Fibroblast of upper back skin (primary cell): ENCODE measurements around the gene NANP.

Experiments used
- DNase-seq: peaks from one replicate; pipeline ENCODE4 v3.0.0-alpha.2; 2013

The NANP gene

DNA sequence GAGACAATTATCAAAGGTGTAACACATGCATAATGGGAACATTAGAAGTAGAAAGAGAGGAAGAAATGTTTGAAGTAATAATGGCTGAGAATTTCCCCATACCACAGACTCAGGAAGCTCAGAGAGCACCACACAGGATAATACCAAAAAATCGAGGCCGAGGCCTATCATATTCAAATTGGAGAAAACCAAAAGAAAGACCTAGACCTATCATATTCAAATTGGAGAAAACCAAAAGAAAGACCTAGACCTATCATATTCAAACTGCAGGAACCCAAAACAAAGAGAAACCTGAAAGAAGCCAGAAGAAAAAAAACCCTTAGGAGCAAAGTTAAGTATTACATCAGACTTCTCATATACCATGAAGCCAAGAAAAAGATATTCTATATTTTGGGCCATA is 56.5 kb downstream of the NANP start:
- no peak for DNase-seq

DNA sequence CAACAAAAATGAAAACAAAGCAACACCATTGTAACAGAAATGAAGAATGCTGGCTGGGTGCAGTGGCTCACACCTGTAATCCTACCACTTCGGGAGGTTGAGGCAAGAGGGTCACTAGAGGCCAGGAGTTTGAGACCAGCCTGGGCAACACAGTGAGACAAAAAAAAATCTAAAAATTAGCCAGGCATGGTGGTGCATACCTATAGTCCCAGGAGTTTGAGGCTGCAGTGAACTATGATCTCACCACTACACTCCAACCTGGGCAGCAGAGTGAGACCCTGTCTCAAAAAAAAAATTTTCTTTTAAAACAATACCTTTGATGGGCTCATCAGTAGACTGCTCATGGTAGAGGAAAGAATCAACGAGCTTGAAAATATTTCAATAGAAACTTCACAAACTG is 57.0 kb downstream of the NANP start:
- DNase-seq: no peak

DNA sequence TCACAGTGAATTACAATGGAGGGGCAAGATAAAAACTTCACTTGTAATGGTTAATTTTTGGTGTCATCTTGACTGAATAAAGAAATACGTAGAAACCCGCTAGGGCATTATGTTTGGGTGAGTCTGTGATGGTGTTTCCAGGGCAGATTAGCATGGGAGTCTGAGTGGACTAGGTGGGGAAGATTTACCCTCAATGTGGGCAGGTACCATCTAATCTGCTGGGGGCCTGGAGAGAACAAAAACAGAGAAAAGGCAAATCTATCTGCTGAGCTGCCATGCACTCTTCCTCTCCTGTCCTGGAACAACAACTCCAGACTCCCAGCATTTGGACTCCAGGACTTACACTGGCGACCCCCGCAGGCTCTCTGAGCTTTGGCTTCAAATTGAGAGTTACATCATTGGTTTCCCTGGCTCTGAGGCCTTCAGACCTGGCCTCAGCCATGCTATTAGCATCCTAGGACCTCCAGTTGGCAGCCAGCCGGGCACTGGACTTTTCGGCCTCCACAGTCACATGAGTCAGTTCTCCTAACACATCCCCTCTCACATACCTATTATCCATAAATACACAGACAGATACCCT is 58.1 kb downstream of the NANP start:
- DNase-seq: no peak

DNA sequence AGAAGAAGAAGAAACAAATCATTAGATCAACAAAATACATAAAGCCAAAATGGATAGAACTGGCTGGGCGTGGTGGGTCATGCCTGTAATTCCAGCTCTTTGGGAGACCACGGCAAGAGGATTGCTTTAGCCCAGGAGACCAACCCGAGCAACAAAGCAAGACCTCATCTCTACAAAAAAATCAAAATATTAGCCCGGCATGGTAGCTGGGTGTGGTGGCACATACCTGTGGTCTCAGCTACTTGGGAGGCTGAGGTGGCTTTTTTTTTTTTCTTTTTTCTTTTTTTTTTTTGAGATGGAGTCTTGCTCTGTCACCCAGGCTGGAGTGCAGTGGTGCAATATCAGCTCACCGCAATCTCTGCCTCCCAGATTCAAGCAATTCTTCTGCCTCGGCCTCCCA is 59.9 kb downstream of the NANP start:
- DNase-seq: no peak

DNA sequence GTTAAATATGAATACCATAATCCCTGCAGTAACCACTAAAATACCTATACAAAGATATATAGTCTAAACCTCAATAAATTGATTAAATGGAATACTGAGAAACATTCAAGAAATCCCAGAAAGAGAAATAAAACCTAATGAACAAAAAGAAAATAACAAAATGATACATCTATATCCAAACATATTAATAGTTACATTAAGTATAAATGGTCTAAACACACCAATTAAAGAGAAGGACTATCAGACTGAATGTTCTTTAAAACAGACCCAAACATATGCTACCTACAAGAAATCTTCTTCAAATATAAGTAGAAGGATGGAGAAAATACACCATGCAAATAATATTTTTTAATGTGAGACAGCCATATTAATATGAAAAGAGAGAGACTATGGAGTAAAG is 60.5 kb downstream of the NANP start:
- no peak for DNase-seq
